Ectodermal cell (in vitro differentiated cells): Measurements from ENCODE around the gene XRCC1.
"Not testable (repeated sequence)": the region's sequence is repeated elsewhere in the genome, so short reads cannot be mapped to it uniquely, and the experiment has no call there.

Experiments used
- H3K27ac ChIP-seq: 2 replicates; pipeline ENCODE4 v1.7.0; 2013; ENCODE audit warnings: mild to moderate bottlenecking, low read depth, low read length; ENCODE audit not compliant: insufficient read depth, poor library complexity, severe bottlenecking
- H3K27me3 ChIP-seq: 2 replicates; pipeline ENCODE4 v1.7.0; 2013; ENCODE audit warnings: mild to moderate bottlenecking, low read length; ENCODE audit not compliant: insufficient read depth, control insufficient read depth, poor library complexity, severe bottlenecking
- H3K36me3 ChIP-seq: one replicate; pipeline ENCODE4 v1.7.0; 2013; ENCODE audit warnings: low read length; ENCODE audit not compliant: control insufficient read depth, insufficient read depth
- H3K4me1 ChIP-seq: one replicate; pipeline ENCODE4 v1.7.0; 2013; ENCODE audit warnings: low read length; ENCODE audit not compliant: control insufficient read depth, insufficient read depth
- H3K4me3 ChIP-seq: 2 replicates; pipeline ENCODE4 v1.7.0; 2013; ENCODE audit warnings: low read depth, low read length, control low read depth; ENCODE audit not compliant: insufficient read depth
- H3K9me3 ChIP-seq: 2 replicates; pipeline ENCODE4 v1.7.0; 2013; ENCODE audit warnings: mild to moderate bottlenecking, low read length, moderate library complexity; ENCODE audit not compliant: control insufficient read depth
- WGBS, 2 experiments: methylation state at CpG; one replicate each; pipeline ENCODE4 v1.1.7; 2013; ENCODE audit warnings: missing lambda C conversion rate in 2 of 2; 5-methylcytosine and 5-hydroxymethylcytosine counted together

Gene XRCC1

DNA sequence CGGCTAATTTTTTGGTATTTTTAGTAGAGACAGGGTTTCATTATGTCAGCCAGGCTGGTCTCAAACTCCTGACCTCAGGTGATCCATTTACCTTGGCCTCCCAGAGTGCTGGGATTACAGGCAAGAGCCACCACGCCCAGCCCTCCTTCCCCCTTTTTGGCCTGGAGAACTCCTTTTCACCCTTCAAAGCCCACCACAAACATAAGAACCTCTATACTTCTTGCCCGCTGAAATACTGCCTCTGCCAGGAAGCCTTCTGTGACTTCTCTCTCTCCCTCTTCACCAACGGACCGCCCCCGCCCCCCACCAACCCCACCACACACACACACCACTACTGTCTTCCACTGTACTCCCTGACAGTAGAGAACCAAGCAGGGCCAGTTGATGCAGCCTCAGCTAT is 41.6 kb upstream of the XRCC1 start:
- no peak overlapping the region for H3K4me3 ChIP-seq
- no peaks in the 10 kb centered on the region for H3K9me3 ChIP-seq
- peaks cover 18% of the 10 kb centered on the region for H3K36me3 ChIP-seq
- peaks cover 4% of the 10 kb centered on the region for H3K4me1 ChIP-seq
- H3K27ac ChIP-seq, result no peak overlapping the region
- WGBS, 2 experiments, result 94 to 96% methylated on average over 6 of the region's 6 CpGs
- H3K27me3 ChIP-seq, result no peaks in the 10 kb centered on the region

DNA sequence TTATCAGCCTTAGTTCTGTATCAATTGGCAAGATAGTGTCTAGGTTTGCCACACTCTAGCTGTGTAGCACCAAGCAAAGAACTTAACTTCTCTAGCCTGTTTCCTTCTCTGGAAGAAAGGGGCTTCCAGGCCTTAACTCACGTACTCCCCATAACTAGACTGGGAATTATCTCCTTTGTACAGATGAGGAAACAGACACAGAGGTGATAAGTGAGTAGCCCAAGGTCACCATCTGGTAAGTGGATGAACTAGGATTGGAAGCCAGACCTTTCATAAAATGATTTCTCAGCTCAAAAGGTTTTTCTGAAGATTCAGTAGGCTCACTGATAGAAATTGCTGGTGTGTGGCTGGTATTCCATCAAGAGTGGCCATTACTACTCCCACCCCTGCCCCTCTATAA is 41.0 kb upstream of the XRCC1 start:
- H3K4me3 ChIP-seq, result no peak overlapping the region
- H3K36me3 ChIP-seq, result peaks cover 22% of the 10 kb centered on the region
- peaks cover 4% of the 10 kb centered on the region for H3K4me1 ChIP-seq
- H3K27ac ChIP-seq, result no peak overlapping the region
- H3K27me3 ChIP-seq, result no peaks in the 10 kb centered on the region
- WGBS, 2 experiments, result 100% methylated on average over 1 of the region's 1 CpG
- H3K9me3 ChIP-seq, result no peaks in the 10 kb centered on the region

DNA sequence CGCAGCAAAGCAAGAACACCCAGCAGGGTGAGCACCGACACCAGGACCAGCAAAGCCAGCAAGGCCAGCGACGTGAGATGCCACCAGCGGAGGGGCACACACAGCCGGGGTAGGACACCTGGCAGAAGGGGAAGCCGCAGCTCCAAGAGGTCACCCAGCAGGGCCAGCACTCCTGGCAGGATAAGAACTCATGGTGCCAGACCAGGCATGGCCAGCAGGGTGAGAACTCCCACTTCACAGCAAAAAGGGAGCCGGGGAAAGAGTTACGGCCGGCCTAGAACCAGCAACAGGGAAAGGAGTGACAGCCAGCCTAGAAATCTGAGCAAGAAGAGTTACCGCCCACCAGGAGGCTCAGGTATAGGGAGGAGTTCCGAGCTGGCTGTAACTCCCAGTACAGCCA is 37.0 kb upstream of the XRCC1 start:
- peaks cover 22% of the 10 kb centered on the region for H3K36me3 ChIP-seq
- H3K4me3 ChIP-seq, result no peak overlapping the region
- H3K4me1 ChIP-seq, result no peaks in the 10 kb centered on the region
- no peaks in the 10 kb centered on the region for H3K9me3 ChIP-seq
- WGBS, 2 experiments, result 96% methylated on average over 12 of the region's 12 CpGs
- no peak overlapping the region for H3K27ac ChIP-seq
- H3K27me3 ChIP-seq, result no peaks in the 10 kb centered on the region

GRCh38 chr19:43611788-43612187 is 36.5 kb upstream of the XRCC1 start, which contains the start of gene SRRM5:
Gene SRRM5, plus strand, starts transcription at chr19:43612088. Its CDS starts 34 bp downstream, at chr19:43612122.
- Histone ChIP-seq H3K9me3 (no peaks in the 10 kb centered on the region), H3K4me1 (no peaks in the 10 kb centered on the region), H3K27me3 (no peaks in the 10 kb centered on the region), H3K36me3 (peaks cover 22% of the 10 kb centered on the region), H3K4me3 (no peak within 1 kb of the TSS), H3K27ac (no peak within 1 kb of the TSS)
- 92 to 96% methylated on average over 3 of the region's 3 CpGs for WGBS, 2 experiments

GRCh38 chr19:43610493-43610892 is 35.2 kb upstream of the XRCC1 start:
- Histone ChIP-seq H3K36me3 (peaks cover 22% of the 10 kb centered on the region), H3K4me3 (no peak overlapping the region), H3K27ac (no peak overlapping the region), H3K9me3 (no peaks in the 10 kb centered on the region), H3K27me3 (no peaks in the 10 kb centered on the region), H3K4me1 (no peaks in the 10 kb centered on the region)
- 71 to 79% methylated on average over 3 of the region's 3 CpGs for WGBS, 2 experiments

DNA sequence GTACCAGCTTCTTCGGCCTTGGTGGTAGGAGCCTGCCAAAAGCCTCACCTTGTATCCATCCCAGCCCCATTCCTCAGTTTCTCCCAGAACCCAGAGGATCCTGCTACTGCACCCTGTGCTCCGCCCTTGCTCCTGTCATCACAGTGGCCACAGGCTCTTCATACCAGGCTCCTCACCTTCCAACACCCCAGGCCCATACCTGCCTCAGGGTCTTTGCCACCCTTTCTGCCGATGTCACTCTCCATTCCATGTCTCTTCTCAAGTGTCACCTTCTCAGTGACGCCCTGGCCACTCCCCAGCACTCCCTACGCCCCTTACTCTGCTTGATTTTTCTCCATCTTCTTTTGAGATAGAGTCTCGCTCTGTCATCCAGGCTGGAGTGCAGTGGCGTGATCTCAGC is 34.5 kb upstream of the XRCC1 start:
- H3K27me3 ChIP-seq, result no peaks in the 10 kb centered on the region
- no peak overlapping the region for H3K4me3 ChIP-seq
- H3K4me1 ChIP-seq, result no peaks in the 10 kb centered on the region
- peaks cover 22% of the 10 kb centered on the region for H3K36me3 ChIP-seq
- 84 to 86% methylated on average over 7 of the region's 7 CpGs for WGBS, 2 experiments
- H3K9me3 ChIP-seq, result no peaks in the 10 kb centered on the region
- no peak overlapping the region for H3K27ac ChIP-seq

DNA sequence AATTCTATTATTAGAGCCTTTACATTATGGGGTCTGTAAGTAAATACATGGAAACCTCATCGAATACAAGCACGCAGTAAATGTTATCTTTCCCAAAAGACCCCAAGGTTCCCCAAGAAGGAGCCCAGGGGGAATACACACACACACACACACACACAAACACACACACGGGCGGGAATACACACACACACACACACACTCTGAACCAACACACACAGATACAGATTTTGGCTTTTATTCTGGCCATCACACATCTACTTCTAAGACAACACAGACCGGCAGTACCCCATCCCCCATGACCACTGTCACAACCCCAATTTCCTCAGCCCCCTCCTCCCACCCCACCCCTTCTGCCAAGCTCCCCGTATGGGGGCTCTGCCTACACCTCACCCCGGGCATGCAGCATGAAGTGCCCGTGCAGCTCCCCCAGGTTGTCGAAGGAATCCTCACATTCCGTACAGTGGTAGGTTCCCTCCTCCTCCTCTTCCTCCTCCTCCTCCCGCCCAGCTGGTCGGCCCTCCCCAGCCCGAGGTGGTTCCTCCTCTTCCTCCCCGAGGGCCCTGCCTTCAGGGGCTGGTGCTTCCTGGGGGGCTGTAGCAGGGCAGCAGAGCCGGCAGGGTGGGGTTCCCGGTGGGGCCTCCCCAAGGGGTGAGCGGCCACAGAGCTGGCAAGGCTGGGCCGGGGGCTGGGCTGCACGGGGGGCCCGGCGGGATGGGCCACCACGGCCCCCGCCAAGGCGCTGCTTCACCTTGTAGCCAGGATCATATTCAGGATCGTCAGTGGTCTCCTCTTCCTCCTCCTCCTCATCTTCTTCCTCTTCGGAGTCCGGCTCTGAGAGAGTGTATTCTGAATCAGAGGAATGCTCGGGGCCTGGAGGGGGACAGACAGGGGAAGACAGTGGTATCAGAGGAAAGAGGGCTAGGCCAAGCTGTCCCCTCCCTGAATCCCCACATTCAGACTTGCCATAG is 32.2 kb upstream of the XRCC1 start:
- no peak overlapping the region for H3K4me3 ChIP-seq
- H3K27me3 ChIP-seq, result no peaks in the 10 kb centered on the region
- peaks cover 4% of the 10 kb centered on the region for H3K36me3 ChIP-seq
- no peaks in the 10 kb centered on the region for H3K9me3 ChIP-seq
- 92 to 93% methylated on average over 28 of the region's 28 CpGs for WGBS, 2 experiments
- H3K4me1 ChIP-seq, result no peaks in the 10 kb centered on the region
- no peak overlapping the region for H3K27ac ChIP-seq

DNA sequence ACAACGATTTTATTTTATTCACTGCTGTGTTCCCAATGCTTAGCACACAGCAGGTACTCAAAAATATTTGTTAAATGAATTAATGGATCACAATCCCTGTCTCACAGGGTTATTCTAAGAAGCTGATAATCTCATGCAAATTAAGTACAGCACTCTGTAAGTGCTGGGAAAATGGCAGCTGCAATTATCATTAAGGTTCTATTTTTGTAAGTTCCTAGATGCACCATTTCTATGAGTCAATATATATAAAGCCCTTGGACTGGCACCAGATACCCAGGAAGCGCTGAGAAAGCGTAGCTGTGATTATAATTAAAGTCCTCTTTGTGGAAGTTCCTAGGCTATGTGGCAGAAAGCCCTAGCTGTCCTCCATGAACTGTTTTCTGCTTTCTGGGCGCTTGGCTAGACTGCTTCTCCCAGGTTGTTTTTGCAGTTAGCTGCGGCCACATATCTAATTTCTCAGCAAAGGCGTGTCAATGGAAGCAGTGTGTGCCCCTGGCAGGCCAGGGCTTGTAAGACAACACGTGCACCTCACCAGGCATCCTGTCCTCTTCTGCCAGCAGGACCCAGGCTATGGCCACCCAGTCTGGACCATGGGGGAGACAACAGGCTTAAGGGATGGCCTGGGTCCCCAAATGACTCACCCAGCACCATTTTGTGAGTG is 31.4 kb upstream of the XRCC1 start:
- Histone ChIP-seq H3K36me3 (peaks cover 1% of the 10 kb centered on the region), H3K4me1 (no peaks in the 10 kb centered on the region)

GRCh38 chr19:43605875-43606568 is 30.7 kb upstream of the XRCC1 start:
- H3K9me3 ChIP-seq, result no peaks in the 10 kb centered on the region
- no peaks in the 10 kb centered on the region for H3K36me3 ChIP-seq
- H3K27ac ChIP-seq, result no peak overlapping the region
- H3K27me3 ChIP-seq, result no peaks in the 10 kb centered on the region
- H3K4me3 ChIP-seq, result no peak overlapping the region
- no peaks in the 10 kb centered on the region for H3K4me1 ChIP-seq
- WGBS, 2 experiments, result 88 to 89% methylated on average over 7 of the region's 7 CpGs

More for the DNA sequence above, 31.4 kb upstream of the XRCC1 start:
- Histone ChIP-seq H3K27ac (no peak overlapping the region), H3K27me3 (no peaks in the 10 kb centered on the region), H3K9me3 (no peaks in the 10 kb centered on the region), H3K4me3 (no peak overlapping the region)
- 93 to 97% methylated on average over 7 of the region's 7 CpGs for WGBS, 2 experiments

DNA sequence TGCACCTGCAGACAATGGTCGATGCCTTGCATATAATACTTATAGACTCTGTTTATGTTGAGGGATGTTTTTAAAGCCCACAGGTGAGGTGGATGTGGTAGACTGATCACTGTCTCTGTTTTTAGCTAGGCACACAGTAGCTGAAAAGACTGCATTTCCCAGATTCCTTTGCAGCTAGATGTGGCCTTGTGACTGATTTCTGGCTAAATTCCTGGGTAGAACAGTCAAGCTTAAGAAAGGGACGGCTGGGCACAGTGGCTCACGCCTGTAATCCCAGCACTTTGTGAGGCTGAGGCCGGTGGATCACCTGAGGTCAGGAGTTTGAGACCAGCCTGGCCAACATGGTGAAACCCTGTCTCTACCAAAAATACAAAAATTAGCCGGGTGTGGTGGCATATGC is 25.0 kb upstream of the XRCC1 start:
- H3K27me3 ChIP-seq, H3K4me3 ChIP-seq, H3K4me1 ChIP-seq, H3K27ac ChIP-seq, H3K36me3 ChIP-seq, H3K9me3 ChIP-seq: not testable (repeated sequence)
- WGBS, 2 experiments, result 86 to 93% methylated on average over 5 of the region's 5 CpGs
